ENCODE data around the gene SNX14. TPM values are rescaled to one million over a fixed set of nuclear protein-coding genes. Genes with fewer than 3 reads are reported as not detected.
A peak's percentile ranks its signal among the peaks of the same experiment; 100 is the strongest.

SNX14 gene
- total and polyA plus RNA-seq, 5 donors = 35.5 to 45.9 (median 42.1) TPM

DNA sequence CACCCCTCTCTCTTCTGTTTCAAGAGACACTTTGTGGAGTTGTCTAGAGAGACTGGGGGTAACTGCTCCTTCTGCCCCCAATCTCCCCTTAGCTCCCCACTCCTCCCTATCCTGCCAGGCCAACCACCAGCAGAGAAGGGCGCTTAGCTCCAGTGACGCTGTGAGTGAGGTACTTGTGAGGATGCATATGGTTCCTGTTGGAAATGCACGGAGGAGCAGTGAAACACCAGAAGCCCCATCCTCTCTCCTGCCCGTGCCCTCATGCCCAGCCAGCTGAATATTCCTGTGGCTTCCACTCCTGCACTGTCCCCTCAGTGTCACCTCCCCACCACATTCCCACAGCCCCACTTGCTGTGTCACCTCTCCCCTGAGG lies 131.9 kb downstream of the SNX14 start:
- H3K4me1 ChIP-seq (ENCODE audit: control insufficient read depth, insufficient read depth, low read length) = peaks cover 11% of the 10 kb centered on the region
- WGBS = 63% methylated on average over 4 of the region's 4 CpGs
- intact Hi-C loops (cut with DNase I) = no loop called here
- H3K9me3 ChIP-seq (ENCODE audit: control insufficient read depth, low read length) = no peaks in the 10 kb centered on the region
- H3K4me3 ChIP-seq (ENCODE audit: low read length) = no peak overlapping the region
- DNase-seq (no peak), ATAC-seq (no peak)
- H3K27me3 ChIP-seq (ENCODE audit: control insufficient read depth, insufficient read depth) = no peaks in the 10 kb centered on the region
- peak overlapping the region; percentile 12 for H3K27ac ChIP-seq (ENCODE audit: low read length)

DNA sequence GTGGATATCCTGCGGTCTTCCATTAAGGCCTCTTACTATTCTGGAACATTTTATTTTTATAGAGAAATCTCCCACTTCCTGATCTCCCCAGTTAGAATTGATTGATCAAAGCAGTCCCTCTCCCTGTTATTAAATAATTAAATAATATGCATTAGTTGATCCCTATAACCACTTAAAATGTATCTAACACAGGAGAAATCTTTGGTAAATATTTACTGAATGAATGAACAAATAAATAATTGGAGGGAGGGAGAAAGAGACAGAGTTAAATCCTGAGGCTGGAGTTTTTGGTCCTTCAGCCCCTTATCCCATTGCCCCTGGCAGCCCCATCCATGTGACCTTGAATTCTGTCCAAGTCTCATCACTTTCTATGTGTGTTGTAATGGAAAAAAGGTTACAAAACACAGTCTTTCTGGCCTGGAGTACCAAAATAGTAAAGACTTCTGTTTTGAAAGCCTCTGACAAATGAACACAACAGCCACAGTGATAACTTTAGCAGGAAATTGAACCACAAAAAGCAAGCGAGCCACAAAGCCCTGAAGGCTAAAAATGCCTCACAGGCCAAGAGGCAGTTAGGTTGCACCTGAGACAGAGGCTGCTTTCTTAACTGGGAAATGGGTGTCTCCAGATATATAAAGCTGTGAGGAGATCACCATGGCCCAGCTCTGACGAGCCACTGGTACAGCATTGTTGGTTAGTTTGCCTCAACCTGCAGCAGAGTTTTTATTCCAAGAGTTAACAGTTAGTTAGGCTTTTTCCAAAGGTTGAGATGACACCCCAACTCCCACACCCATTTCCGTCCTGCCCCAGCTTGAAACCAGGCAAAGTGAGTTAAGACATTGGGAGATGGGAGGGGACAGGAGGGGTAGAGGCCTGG lies 132.5 kb downstream of the SNX14 start:
- H3K4me3 ChIP-seq (ENCODE audit: low read length) = no peak overlapping the region
- no peaks in the 10 kb centered on the region for H3K9me3 ChIP-seq (ENCODE audit: control insufficient read depth, low read length)
- H3K27me3 ChIP-seq (ENCODE audit: control insufficient read depth, insufficient read depth) = no peaks in the 10 kb centered on the region
- peaks cover 11% of the 10 kb centered on the region for H3K4me1 ChIP-seq (ENCODE audit: control insufficient read depth, insufficient read depth, low read length)
- 49% methylated on average over 4 of the region's 4 CpGs for WGBS
- intact Hi-C loops (cut with DNase I) = no loop called here
- ATAC-seq (peak in 1 of 2 donors; percentile 47), DNase-seq (no peak)
- peak overlapping the region; percentile 11 for H3K27ac ChIP-seq (ENCODE audit: low read length)

DNA sequence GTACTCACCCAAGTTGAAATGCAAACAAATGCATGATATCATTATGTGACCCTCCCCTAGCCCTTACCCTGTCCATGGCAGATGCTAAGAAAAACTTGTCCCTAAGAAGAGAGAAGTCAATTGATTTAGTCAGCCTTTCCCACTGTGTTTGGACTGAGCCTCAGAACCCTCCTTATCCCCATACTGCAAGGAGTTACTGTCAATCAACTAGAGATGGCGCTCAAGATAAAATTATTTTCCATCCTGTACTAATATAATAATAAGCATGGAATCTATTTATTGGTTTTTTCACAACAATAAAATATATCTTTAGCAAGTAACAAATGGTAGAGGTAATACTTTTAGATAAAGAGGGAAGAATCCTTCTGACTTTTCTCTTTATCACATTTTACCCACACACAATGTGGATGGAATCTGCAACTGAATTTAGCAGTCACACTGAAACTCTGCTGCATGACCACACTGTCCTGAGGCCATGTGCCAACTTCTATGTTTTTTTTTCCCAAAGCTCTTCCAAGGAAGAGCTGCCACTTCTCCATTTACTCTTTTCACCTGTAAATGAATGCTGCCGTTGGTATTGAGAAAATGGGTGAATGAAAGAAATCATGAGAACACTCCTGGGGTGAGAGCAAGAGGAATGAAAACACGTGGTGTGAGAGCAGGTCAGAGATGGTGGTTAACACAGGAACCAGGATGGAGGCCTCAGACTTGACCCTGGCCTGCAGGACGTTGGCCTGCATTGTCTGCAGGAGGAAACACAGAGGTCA lies 133.3 kb downstream of the SNX14 start:
- Histone ChIP-seq H3K9me3 (ENCODE audit: control insufficient read depth, low read length) (no peaks in the 10 kb centered on the region), H3K4me3 (ENCODE audit: low read length) (no peak overlapping the region), H3K27me3 (ENCODE audit: control insufficient read depth, insufficient read depth) (no peaks in the 10 kb centered on the region), H3K27ac (ENCODE audit: low read length) (no peak overlapping the region), H3K4me1 (ENCODE audit: control insufficient read depth, insufficient read depth, low read length) (peaks cover 11% of the 10 kb centered on the region)
- DNase-seq = peak in 1 of 3 donors; percentile 53
- peak; percentile 38 to 78 for ATAC-seq
- WGBS = 48% methylated on average over 4 of the region's 4 CpGs
- intact Hi-C loops (cut with DNase I) = no loop called here

DNA sequence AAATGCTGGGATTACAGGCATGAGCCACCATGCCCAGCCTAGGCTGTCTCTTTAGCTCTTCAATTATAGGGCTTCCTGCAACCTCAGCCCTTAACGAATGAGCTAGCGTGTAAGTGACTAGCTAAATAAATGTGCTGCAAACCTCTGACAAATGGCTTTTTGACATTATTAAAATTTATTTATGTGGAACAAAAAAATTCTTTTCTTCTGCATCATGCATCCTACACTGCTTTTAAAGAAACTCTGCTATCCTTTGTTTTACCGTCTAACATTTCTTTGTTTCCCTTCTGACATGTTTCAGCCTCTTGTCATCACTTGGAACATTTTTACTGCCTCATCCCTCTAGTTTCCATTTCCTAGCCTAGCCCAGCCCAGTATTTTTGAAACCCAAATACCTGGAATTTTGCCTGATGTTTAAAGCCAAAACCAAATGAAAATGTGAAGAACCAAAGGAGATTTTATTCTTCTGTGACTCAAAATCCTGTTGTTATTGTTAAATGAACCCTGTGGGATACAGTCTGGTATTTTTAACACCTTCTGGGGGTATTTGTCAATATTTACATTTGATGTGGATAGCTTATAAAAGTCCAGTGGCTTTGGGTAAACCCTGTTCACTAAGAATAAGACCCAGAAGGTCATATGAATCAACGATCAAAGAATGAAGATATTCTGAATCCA lies 134.3 kb downstream of the SNX14 start:
- intact Hi-C loops (cut with DNase I) = no loop called here
- H3K9me3 ChIP-seq (ENCODE audit: control insufficient read depth, low read length) = no peaks in the 10 kb centered on the region
- DNase-seq (no peak), ATAC-seq (peak; percentile 47 to 51)
- peak overlapping the region; percentile 31 for H3K27ac ChIP-seq (ENCODE audit: low read length)
- H3K27me3 ChIP-seq (ENCODE audit: control insufficient read depth, insufficient read depth) = no peaks in the 10 kb centered on the region
- WGBS = 43% methylated on average over 4 of the region's 4 CpGs
- peaks cover 11% of the 10 kb centered on the region for H3K4me1 ChIP-seq (ENCODE audit: control insufficient read depth, insufficient read depth, low read length)
- no peak overlapping the region for H3K4me3 ChIP-seq (ENCODE audit: low read length)

DNA sequence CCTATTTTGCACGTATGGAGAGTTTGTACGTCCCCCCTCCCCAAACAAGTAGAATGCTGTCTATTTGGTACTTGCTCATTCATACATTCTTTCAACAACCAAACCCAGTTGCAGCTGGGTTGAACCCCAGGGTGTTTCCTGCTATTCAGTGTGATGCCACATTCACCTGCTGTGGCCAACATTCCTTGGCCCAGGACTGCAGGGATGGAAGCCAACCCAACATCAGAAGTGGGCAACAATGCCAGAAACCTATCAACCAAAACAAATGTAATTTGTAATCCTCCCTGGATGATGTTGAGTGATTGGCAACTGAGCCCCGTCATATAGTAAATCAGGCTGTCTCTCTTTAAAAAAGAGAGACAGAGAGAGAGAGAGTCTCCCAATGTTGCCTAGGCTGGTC lies 134.9 kb downstream of the SNX14 start:
- intact Hi-C loops (cut with DNase I) = no loop called here
- WGBS = 68% methylated on average over 3 of the region's 3 CpGs
- H3K9me3 ChIP-seq (ENCODE audit: control insufficient read depth, low read length) = no peaks in the 10 kb centered on the region
- peak overlapping the region; percentile 31 for H3K27ac ChIP-seq (ENCODE audit: low read length)
- ATAC-seq = no peak
- peak in 1 of 3 donors; percentile 55 for DNase-seq
- H3K4me3 ChIP-seq (ENCODE audit: low read length) = no peak overlapping the region
- H3K4me1 ChIP-seq (ENCODE audit: control insufficient read depth, insufficient read depth, low read length) = peaks cover 11% of the 10 kb centered on the region
- no peaks in the 10 kb centered on the region for H3K27me3 ChIP-seq (ENCODE audit: control insufficient read depth, insufficient read depth)

DNA sequence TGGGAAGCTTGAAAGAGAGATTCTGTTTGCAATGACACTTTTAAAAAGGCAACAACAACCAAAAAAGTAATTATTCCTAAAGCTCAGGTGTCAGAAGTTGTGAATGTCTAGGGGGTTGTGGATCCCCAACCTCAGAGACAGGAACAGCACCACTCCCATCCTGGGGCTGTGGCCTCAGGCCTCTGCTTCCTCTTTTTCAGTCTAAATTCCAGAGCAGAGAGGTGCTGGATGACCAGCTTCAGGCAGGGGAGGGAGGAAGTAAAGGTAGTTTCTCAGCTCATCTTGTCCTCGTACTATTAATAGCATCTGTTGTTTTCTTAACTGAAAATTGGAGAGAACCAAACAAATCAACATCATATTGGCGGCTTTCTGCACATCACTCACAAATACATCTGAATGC lies 135.5 kb downstream of the SNX14 start:
- WGBS = 49% methylated on average over 2 of the region's 2 CpGs
- intact Hi-C loops (cut with DNase I) = no loop called here
- Histone ChIP-seq H3K27me3 (ENCODE audit: control insufficient read depth, insufficient read depth) (no peaks in the 10 kb centered on the region), H3K9me3 (ENCODE audit: control insufficient read depth, low read length) (no peaks in the 10 kb centered on the region), H3K4me1 (ENCODE audit: control insufficient read depth, insufficient read depth, low read length) (peaks cover 11% of the 10 kb centered on the region), H3K4me3 (ENCODE audit: low read length) (no peak overlapping the region), H3K27ac (ENCODE audit: low read length) (no peak overlapping the region)
- no peak for DNase-seq
- no peak for ATAC-seq

DNA sequence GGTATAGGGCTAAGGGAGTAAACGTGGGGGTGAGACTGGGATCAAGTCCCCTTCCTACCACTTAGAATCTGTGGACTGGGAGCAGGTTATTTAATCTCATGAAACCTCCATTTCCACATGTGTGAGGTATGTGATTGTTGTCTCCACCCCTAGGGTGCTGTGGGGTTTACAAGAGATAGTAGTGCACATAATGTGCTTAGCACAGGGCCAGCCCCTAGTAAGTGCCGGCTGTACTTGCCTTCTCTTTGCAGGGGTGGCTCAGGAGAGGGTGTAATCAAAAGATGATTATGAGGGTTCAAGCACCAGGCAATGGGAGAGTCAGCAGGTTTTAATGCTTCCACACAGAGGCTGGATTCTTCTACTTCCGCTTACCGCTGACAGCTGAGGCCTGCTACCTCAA lies 136.9 kb downstream of the SNX14 start:
- no peak for ATAC-seq
- Histone ChIP-seq H3K9me3 (ENCODE audit: control insufficient read depth, low read length) (no peaks in the 10 kb centered on the region), H3K27me3 (ENCODE audit: control insufficient read depth, insufficient read depth) (no peaks in the 10 kb centered on the region), H3K4me3 (ENCODE audit: low read length) (no peak overlapping the region), H3K27ac (ENCODE audit: low read length) (no peak overlapping the region), H3K4me1 (ENCODE audit: control insufficient read depth, insufficient read depth, low read length) (peaks cover 5% of the 10 kb centered on the region)
- intact Hi-C loops (cut with DNase I) = no loop called here
- no peak for DNase-seq
- 69% methylated on average over 4 of the region's 4 CpGs for WGBS

Other genes starting within 250 kb of the SNX14 start
- 10 to 100 TPM in 2 of 4 donors, 1 to 10 TPM in 2; 7.1 to 13.3 (median 9.8) TPM for gene NT5E, start 143.8 kb downstream of the SNX14 start, total RNA-seq
- 3.6 TPM for gene NT5E, start 143.8 kb downstream of the SNX14 start, polyA plus RNA-seq
- 10 to 100 TPM; 60.8 to 89.5 (median 65.7) TPM for gene SYNCRIP, start 49.0 kb upstream of the SNX14 start, total RNA-seq
- gene SYNCRIP, start 49.0 kb upstream of the SNX14 start, polyA plus RNA-seq = 31.7 TPM

All from right cardiac atrium (tissue), 5 donors.